Measurements from ENCODE around the gene NFIB.

Gene NFIB

DNA sequence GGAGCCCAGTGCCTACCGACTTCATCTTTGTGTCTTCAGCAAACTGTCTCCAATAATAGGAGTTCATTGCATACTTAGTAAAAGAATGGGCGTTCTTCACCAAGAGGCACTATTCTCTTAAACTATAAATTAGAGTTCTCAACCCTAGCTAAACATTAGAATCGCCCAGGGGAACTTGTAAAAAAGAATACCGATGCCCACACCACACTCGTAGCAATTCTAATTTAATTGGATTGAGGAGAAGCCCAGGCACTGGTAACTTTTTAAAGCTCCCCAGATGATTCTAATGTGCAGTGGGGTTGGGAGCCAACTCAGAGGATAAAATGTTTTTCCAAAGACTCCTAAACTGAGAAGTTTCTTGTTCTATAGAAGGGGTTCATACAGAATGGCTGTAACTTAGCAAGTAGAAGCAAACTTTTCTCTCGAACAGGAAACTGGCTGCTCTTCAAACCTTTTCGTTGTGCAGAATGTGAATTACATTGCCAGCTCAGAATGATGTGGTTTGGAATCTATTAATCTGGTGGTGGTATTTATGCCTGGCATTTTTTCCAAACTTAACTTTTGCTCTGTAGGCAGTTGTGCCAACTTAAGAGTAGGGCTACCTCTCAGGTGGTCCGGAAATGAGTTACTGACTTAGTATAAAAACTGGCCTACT is 26.4 kb upstream of the NFIB start:
- H3K27me3 Mint-ChIP-seq (ENCODE audit: low read depth): peaks cover 3% of the 10 kb centered on the region
- DNase-seq (ENCODE audit: low spot score): no peak
- no peak overlapping the region for H3K4me3 Mint-ChIP-seq
- no peaks in the 10 kb centered on the region for H3K4me1 Mint-ChIP-seq (ENCODE audit: low read depth)
- H3K9me3 Mint-ChIP-seq: no peaks in the 10 kb centered on the region
- no peaks in the 10 kb centered on the region for H3K36me3 Mint-ChIP-seq (ENCODE audit: low read depth)
- H3K27ac Mint-ChIP-seq: no peak overlapping the region

GRCh38 chr9:14339746-14340145 is 25.8 kb upstream of the NFIB start:
- no peak for DNase-seq (ENCODE audit: low spot score)
- H3K4me1 Mint-ChIP-seq (ENCODE audit: low read depth): no peaks in the 10 kb centered on the region
- no peak overlapping the region for H3K27ac Mint-ChIP-seq
- H3K4me3 Mint-ChIP-seq: no peak overlapping the region
- H3K27me3 Mint-ChIP-seq (ENCODE audit: low read depth): peaks cover 5% of the 10 kb centered on the region
- H3K36me3 Mint-ChIP-seq (ENCODE audit: low read depth): no peaks in the 10 kb centered on the region
- H3K9me3 Mint-ChIP-seq: no peaks in the 10 kb centered on the region

- Mint-ChIP-seq H3K27ac (no peak overlapping the region), H3K4me1 (ENCODE audit: low read depth) (no peaks in the 10 kb centered on the region), H3K27me3 (ENCODE audit: low read depth) (peaks cover 10% of the 10 kb centered on the region), H3K36me3 (ENCODE audit: low read depth) (no peaks in the 10 kb centered on the region), H3K4me3 (no peak overlapping the region), H3K9me3 (no peaks in the 10 kb centered on the region)
- no peak for DNase-seq (ENCODE audit: low spot score)
These were observed 23.7 kb upstream of the NFIB start for GRCh38 chr9:14337615-14338014.

GRCh38 chr9:14336244-14336643 is 22.3 kb upstream of the NFIB start:
- no peaks in the 10 kb centered on the region for H3K36me3 Mint-ChIP-seq (ENCODE audit: low read depth)
- H3K4me3 Mint-ChIP-seq: no peak overlapping the region
- peaks cover 10% of the 10 kb centered on the region for H3K27me3 Mint-ChIP-seq (ENCODE audit: low read depth)
- H3K27ac Mint-ChIP-seq: no peak overlapping the region
- H3K9me3 Mint-ChIP-seq: no peaks in the 10 kb centered on the region
- no peaks in the 10 kb centered on the region for H3K4me1 Mint-ChIP-seq (ENCODE audit: low read depth)
- no peak for DNase-seq (ENCODE audit: low spot score)

DNA sequence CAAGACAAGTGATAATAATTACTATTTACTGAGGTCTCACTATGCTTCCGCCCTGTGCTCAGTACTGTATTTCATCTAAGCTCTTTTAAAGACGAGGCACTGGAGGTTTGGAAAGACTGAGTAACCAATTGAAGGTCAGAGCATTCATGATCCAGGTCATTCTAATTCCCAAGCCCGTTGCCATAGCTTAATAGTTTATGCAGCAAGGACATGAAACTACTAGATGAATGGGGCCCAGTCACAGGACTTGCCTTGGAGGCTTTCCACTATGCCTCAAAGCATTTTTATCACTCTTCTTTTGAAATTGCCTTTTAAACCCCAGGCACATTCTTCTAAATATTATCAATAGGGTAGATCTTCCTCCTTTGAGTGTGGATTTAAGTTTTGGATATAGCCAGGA is 17.2 kb upstream of the NFIB start:
- Mint-ChIP-seq H3K36me3 (ENCODE audit: low read depth) (no peaks in the 10 kb centered on the region), H3K27me3 (ENCODE audit: low read depth) (peaks cover 26% of the 10 kb centered on the region)

GRCh38 chr9:14327036-14327435 is 13.1 kb upstream of the NFIB start:
- H3K36me3 Mint-ChIP-seq (ENCODE audit: low read depth): no peaks in the 10 kb centered on the region
- peaks cover 5% of the 10 kb centered on the region for H3K4me1 Mint-ChIP-seq (ENCODE audit: low read depth)
- no peaks in the 10 kb centered on the region for H3K9me3 Mint-ChIP-seq
- H3K27me3 Mint-ChIP-seq (ENCODE audit: low read depth): peaks cover 42% of the 10 kb centered on the region
- H3K27ac Mint-ChIP-seq: no peak overlapping the region
- H3K4me3 Mint-ChIP-seq: no peak overlapping the region
- no peak for DNase-seq (ENCODE audit: low spot score)

More for the DNA sequence above, 17.2 kb upstream of the NFIB start:
- H3K4me3 Mint-ChIP-seq: no peak overlapping the region
- no peaks in the 10 kb centered on the region for H3K4me1 Mint-ChIP-seq (ENCODE audit: low read depth)
- DNase-seq (ENCODE audit: low spot score): no peak
- no peak overlapping the region for H3K27ac Mint-ChIP-seq
- H3K9me3 Mint-ChIP-seq: no peaks in the 10 kb centered on the region

DNA sequence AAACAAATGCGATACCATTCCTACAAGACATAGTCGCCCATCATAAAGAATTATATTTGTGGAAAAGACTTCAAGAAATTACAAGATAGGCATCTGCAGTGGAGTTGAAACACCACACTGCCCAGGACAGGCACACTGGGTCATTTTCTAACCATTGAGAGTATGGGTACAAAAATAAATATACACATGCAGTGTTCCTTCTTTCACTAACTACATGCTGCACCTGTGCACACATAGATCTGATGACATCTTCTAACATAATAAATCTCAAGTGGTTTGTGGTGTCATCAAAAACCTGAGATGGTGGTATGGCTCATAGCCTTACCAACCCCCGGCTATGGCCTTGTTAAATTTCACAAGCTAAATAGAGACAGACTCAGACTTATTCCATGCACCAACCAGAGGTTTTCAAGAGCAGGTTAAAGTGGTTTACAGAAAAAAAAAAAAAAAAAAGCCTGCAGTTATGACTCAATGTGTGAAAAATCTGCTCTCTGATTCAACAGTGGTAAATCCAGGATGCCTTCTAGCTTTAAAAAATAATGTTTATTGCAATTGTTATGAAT is 12.4 kb upstream of the NFIB start:
- H3K27me3 Mint-ChIP-seq (ENCODE audit: low read depth): peaks cover 49% of the 10 kb centered on the region

DNA sequence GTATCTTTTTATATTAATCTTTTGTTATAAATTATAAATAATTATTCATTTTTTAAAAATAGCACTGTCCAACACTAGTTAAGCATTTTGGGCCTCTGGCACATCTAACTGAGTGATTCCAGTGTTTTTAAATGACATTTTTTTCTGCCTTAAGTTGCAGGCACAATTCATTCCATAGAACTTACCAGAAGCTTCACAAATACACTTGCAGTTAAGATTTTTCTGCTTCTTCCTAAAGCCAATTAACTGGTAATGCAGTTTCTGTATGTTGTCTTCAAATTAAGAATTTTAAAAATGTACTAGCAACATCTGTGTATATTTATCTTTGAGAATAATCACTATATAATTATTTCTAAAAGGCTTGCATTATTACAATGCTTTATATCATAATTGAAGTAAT is 11.2 kb upstream of the NFIB start:
- Mint-ChIP-seq H3K27me3 (ENCODE audit: low read depth) (peaks cover 61% of the 10 kb centered on the region), H3K4me1 (ENCODE audit: low read depth) (peaks cover 12% of the 10 kb centered on the region), H3K27ac (no peak overlapping the region), H3K36me3 (ENCODE audit: low read depth) (no peaks in the 10 kb centered on the region), H3K9me3 (no peaks in the 10 kb centered on the region), H3K4me3 (no peak overlapping the region)
- DNase-seq (ENCODE audit: low spot score): no peak

More for the DNA sequence above, 12.4 kb upstream of the NFIB start:
- Mint-ChIP-seq H3K4me3 (no peak overlapping the region), H3K36me3 (ENCODE audit: low read depth) (no peaks in the 10 kb centered on the region), H3K27ac (no peak overlapping the region), H3K9me3 (no peaks in the 10 kb centered on the region), H3K4me1 (ENCODE audit: low read depth) (peaks cover 5% of the 10 kb centered on the region)
- no peak for DNase-seq (ENCODE audit: low spot score)

DNA sequence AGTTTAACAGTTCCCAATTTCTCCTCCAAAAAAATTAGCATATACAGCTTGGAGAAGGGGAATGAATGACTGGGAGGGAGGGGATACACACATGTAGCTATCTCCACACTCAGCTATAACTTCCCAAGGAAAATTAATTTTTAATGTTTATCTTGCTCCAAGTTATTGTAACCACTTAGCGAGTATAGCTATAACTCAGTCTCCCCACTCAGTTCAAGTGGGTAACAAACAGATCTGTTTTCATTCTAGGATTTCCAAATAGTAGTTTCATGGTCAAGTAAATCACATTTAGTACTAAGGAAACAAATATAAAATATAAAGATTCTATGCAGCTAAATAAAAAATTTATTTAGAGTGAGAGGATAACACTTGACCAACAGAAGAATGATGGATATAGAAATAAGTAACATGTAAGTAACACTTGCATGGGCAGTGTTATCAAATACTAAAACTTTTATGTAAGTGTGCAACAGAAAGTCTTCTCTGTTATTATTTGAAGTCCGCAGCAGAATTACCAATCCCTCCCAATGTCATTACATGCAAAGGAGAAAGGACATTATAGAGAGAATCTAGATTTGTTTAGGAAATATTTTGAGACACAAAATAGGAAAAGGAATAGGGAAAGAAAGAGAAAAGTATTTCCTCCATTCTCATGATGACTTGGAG is 10.2 kb upstream of the NFIB start:
- peaks cover 12% of the 10 kb centered on the region for H3K4me1 Mint-ChIP-seq (ENCODE audit: low read depth)
- H3K36me3 Mint-ChIP-seq (ENCODE audit: low read depth): no peaks in the 10 kb centered on the region
- no peak for DNase-seq (ENCODE audit: low spot score)
- H3K27me3 Mint-ChIP-seq (ENCODE audit: low read depth): peaks cover 66% of the 10 kb centered on the region
- H3K9me3 Mint-ChIP-seq: no peaks in the 10 kb centered on the region
- no peak overlapping the region for H3K27ac Mint-ChIP-seq
- H3K4me3 Mint-ChIP-seq: no peak overlapping the region

- Mint-ChIP-seq H3K36me3 (ENCODE audit: low read depth) (no peaks in the 10 kb centered on the region), H3K9me3 (no peaks in the 10 kb centered on the region), H3K4me3 (peak overlapping the region; percentile 83), H3K27ac (peak overlapping the region; percentile 65), H3K4me1 (ENCODE audit: low read depth) (peaks cover 12% of the 10 kb centered on the region), H3K27me3 (ENCODE audit: low read depth) (peaks cover 73% of the 10 kb centered on the region)
- no peak for DNase-seq (ENCODE audit: low spot score)
These were observed 9.4 kb upstream of the NFIB start for GRCh38 chr9:14323083-14323971.

GRCh38 chr9:14322211-14323082 is 8.5 kb upstream of the NFIB start:
- Mint-ChIP-seq H3K4me3 (peak overlapping the region; percentile 83), H3K9me3 (no peaks in the 10 kb centered on the region), H3K27me3 (ENCODE audit: low read depth) (peaks cover 74% of the 10 kb centered on the region), H3K4me1 (ENCODE audit: low read depth) (peaks cover 16% of the 10 kb centered on the region), H3K27ac (peak overlapping the region; percentile 73), H3K36me3 (ENCODE audit: low read depth) (no peaks in the 10 kb centered on the region)
- peak; percentile 84 for DNase-seq (ENCODE audit: low spot score)

GRCh38 chr9:14321517-14322130 is 7.7 kb upstream of the NFIB start:
- Mint-ChIP-seq H3K27ac (peak overlapping the region; percentile 73), H3K4me1 (ENCODE audit: low read depth) (peaks cover 16% of the 10 kb centered on the region), H3K27me3 (ENCODE audit: low read depth) (peaks cover 75% of the 10 kb centered on the region), H3K4me3 (peak overlapping the region; percentile 80), H3K9me3 (no peaks in the 10 kb centered on the region), H3K36me3 (ENCODE audit: low read depth) (no peaks in the 10 kb centered on the region)
- no peak for DNase-seq (ENCODE audit: low spot score)
